Epithelial cell of esophagus (primary cell): ENCODE measurements around the gene RAPGEF5.

Source experiments
- DNase-seq: peaks from one replicate; pipeline ENCODE4 v3.0.0; 2010; ENCODE audit warnings: low read depth
- H3K4me3 ChIP-seq: 2 replicates; pipeline ENCODE4 v1.5.1; 2011; ENCODE audit warnings: mild to moderate bottlenecking, low read length, control low read depth
- TF ChIP-seq, protein P1 (sequence below): IDR thresholded peaks from 2 replicates; pipeline ENCODE4 v1.5.1; 2011; ENCODE audit warnings: low read depth, mild to moderate bottlenecking, low read length, control low read depth, inconsistent platforms; ENCODE audit not compliant: insufficient read depth; ENCODE audit errors: missing control alignments

The RAPGEF5 gene

GRCh38 chr7:22343612-22344011, 13.3 kb downstream of the RAPGEF5 start:
- DNase-seq = no peak
- TF ChIP-seq, protein P1, sequence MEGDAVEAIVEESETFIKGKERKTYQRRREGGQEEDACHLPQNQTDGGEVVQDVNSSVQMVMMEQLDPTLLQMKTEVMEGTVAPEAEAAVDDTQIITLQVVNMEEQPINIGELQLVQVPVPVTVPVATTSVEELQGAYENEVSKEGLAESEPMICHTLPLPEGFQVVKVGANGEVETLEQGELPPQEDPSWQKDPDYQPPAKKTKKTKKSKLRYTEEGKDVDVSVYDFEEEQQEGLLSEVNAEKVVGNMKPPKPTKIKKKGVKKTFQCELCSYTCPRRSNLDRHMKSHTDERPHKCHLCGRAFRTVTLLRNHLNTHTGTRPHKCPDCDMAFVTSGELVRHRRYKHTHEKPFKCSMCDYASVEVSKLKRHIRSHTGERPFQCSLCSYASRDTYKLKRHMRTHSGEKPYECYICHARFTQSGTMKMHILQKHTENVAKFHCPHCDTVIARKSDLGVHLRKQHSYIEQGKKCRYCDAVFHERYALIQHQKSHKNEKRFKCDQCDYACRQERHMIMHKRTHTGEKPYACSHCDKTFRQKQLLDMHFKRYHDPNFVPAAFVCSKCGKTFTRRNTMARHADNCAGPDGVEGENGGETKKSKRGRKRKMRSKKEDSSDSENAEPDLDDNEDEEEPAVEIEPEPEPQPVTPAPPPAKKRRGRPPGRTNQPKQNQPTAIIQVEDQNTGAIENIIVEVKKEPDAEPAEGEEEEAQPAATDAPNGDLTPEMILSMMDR = no peak
- H3K4me3 ChIP-seq = no peak overlapping the region

- TF ChIP-seq, protein P1 = no peak
- no peak for DNase-seq
- no peak overlapping the region for H3K4me3 ChIP-seq
Measured at GRCh38 chr7:22343071-22343470, 13.9 kb downstream of the RAPGEF5 start.

DNA sequence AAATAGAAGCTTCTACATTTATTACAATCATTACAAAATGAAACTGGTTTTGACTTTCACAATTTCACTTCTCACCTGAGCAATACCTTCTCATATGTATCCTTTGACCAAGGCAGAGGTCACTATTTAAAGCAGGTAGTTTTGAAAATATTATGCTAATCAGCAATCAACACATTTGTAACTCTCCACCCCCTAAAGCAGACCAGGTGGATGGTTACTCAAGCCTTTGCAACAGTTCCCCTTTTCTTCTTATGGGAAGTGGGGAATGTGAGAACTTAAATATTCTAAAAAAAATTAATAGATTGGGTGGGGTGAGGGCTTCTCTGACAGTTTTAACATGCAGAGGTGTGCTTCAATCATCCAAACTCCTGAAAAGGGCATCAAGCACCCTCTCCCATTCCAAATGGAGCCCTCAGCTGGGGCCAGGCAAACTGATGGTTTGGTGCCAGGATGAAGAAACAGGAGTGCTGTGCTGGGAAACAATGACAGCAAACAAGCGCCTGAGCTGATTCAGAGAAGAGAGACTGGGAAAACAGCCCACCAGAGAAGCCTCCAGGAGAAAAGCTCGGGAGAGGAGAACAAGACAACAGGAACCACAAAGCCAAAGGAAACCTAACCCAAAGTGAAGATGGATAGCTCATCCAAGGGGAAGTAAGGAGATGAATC, 17.1 kb downstream of the RAPGEF5 start:
- H3K4me3 ChIP-seq = no peak overlapping the region
- no peak for DNase-seq
- TF ChIP-seq, protein P1 = no peak

DNA sequence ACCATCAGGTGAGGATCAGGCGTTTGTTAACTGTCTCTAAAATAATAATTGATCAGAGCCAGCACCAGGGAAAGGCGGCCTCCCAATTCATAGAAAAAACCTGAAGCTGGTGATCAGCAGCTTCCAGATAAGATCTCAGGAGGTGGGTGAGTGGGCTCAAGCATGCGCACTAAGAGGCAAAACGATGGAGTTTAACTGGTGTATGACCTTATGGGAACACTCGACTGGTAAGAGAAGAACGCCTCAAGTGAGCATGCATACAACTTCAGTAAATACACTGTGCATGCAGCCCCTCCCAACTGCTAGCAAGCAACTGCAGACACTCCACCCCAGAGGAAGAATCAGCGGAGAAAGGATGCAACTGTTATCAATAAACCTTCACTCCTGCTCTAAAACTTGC, 18.1 kb downstream of the RAPGEF5 start:
- no peak for DNase-seq
- H3K4me3 ChIP-seq = no peak overlapping the region
- TF ChIP-seq, protein P1 = no peak

GRCh38 chr7:22338411-22338810, 18.5 kb downstream of the RAPGEF5 start:
- TF ChIP-seq, protein P1 = no peak
- no peak for DNase-seq

GRCh38 chr7:22333680-22334141, 23.2 kb downstream of the RAPGEF5 start:
- TF ChIP-seq, protein P1 = no peak

More at GRCh38 chr7:22338411-22338810, 18.5 kb downstream of the RAPGEF5 start:
- no peak overlapping the region for H3K4me3 ChIP-seq

GRCh38 chr7:22332461-22332870, 24.5 kb downstream of the RAPGEF5 start:
- H3K4me3 ChIP-seq = no peak overlapping the region
- no peak for DNase-seq
- TF ChIP-seq, protein P1 = no peak

More at GRCh38 chr7:22333680-22334141, 23.2 kb downstream of the RAPGEF5 start:
- no peak overlapping the region for H3K4me3 ChIP-seq
- peak; percentile 38 for DNase-seq
